Hepatocyte (in vitro differentiated cells): Measurements from ENCODE around the gene EIPR1. TPM values are rescaled to one million over a fixed set of nuclear protein-coding genes. Genes with fewer than 3 reads are reported as not detected.

Source experiments
- DNase-seq: peaks from one replicate; pipeline ENCODE4 v3.0.0-alpha.2; 2016; ENCODE audit warnings: low spot score
- H2AFZ ChIP-seq: fragments of 200-600 bp; sonication (generic); 2 replicates; pipeline ENCODE4 v1.6.0; 2016; ENCODE audit warnings: antibody characterized with exemption, mild to moderate bottlenecking
- H3K27ac ChIP-seq: fragments of 200-600 bp; sonication (generic); 2 replicates; pipeline ENCODE4 v1.5.1; 2016; ENCODE audit warnings: mild to moderate bottlenecking
- H3K27me3 ChIP-seq: fragments of 200-600 bp; sonication (generic); 2 replicates; pipeline ENCODE4 v1.6.1; 2016
- H3K36me3 ChIP-seq: fragments of 200-600 bp; sonication (generic); replicated peaks from 2 replicates; pipeline ENCODE4 v1.5.1; 2016; ENCODE audit warnings: low read depth; ENCODE audit not compliant: insufficient read depth
- H3K4me1 ChIP-seq: fragments of 200-600 bp; sonication (generic); 2 replicates; pipeline ENCODE4 v1.5.1; 2016; ENCODE audit warnings: mild to moderate bottlenecking, moderate library complexity; ENCODE audit not compliant: insufficient read depth
- H3K4me2 ChIP-seq: fragments of 200-600 bp; sonication (generic); 2 replicates; pipeline ENCODE4 v1.6.0; 2016
- H3K4me3 ChIP-seq: fragments of 200-600 bp; sonication (generic); 2 replicates; pipeline ENCODE4 v1.5.1; 2016; ENCODE audit warnings: mild to moderate bottlenecking
- H3K79me2 ChIP-seq: fragments of 200-600 bp; sonication (generic); 2 replicates; pipeline ENCODE4 v1.6.0; 2017; ENCODE audit warnings: mild to moderate bottlenecking
- H3K9me2 ChIP-seq: fragments of 200-600 bp; sonication (generic); replicated peaks from 2 replicates; pipeline ENCODE4 v1.6.0; 2017; ENCODE audit warnings: mild to moderate bottlenecking; ENCODE audit not compliant: insufficient read depth
- H3K9me3 ChIP-seq: fragments of 200-600 bp; sonication (generic); 2 replicates; pipeline ENCODE4 v1.5.1; 2016; ENCODE audit warnings: low read depth, mild to moderate bottlenecking
- H4K20me1 ChIP-seq: fragments of 200-600 bp; sonication (generic); 2 replicates; pipeline ENCODE4 v1.6.0; 2016; ENCODE audit warnings: mild to moderate bottlenecking; ENCODE audit not compliant: insufficient read depth, poor library complexity, severe bottlenecking
- CTCF ChIP-seq: fragments of 200-600 bp; sonication (generic); IDR thresholded peaks from 2 replicates; pipeline ENCODE4 v1.5.1; 2016; ENCODE audit warnings: antibody characterized with exemption, mild to moderate bottlenecking; ENCODE audit not compliant: poor library complexity
- EZH2 ChIP-seq: fragments of 200-600 bp; sonication (generic); IDR thresholded peaks from 2 replicates; pipeline ENCODE4 v1.6.1; 2016; ENCODE audit warnings: antibody characterized with exemption, mild to moderate bottlenecking, borderline replicate concordance
- EZH2phosphoT487 ChIP-seq: fragments of 200-600 bp; sonication (generic); IDR thresholded peaks from one replicate; pipeline ENCODE4 v1.6.1; 2018; ENCODE audit warnings: antibody characterized with exemption, mild to moderate bottlenecking, low read depth, moderate library complexity; ENCODE audit not compliant: unreplicated experiment, severe bottlenecking
- WGBS: methylation state at CpG from one replicate; pipeline ENCODE4 v1.1.6; 2016; ENCODE audit warnings: low lambda C conversion rate; ENCODE audit errors: missing lambda C conversion rate; 5-methylcytosine and 5-hydroxymethylcytosine counted together
- polyA plus RNA-seq: library from polyadenylated mRNA; unstranded; fragments of >200 nt; fragmentation: Nextera tagmentation; extraction: Ambion mirVana; gene quantifications from 2 replicates; pipeline ENCODE4 v1.2.1, GENCODE V29; 2016
- total RNA-seq: library from RNA; depleted of rRNA; stranded (reverse); fragments of >200 nt; gene quantifications from 2 replicates; pipeline ENCODE4 v1.2.3, GENCODE V29; 2014

Gene EIPR1
- total and polyA plus RNA-seq, 2 experiments from 2014 or later = 27.4 to 42.3 TPM

- no peak overlapping the region for H3K27ac ChIP-seq
- no peaks in the 10 kb centered on the region for H4K20me1 ChIP-seq
- H3K9me3 ChIP-seq = no peaks in the 10 kb centered on the region
- 88% methylated on average over 7 of the region's 7 CpGs for WGBS
- no peak overlapping the region for H3K4me2 ChIP-seq
- no peak for TF ChIP-seq EZH2
- no peak for TF ChIP-seq CTCF
- no peak for TF ChIP-seq EZH2phosphoT487
- no peak for DNase-seq
- H3K36me3 ChIP-seq = no peaks in the 10 kb centered on the region
- H3K79me2 ChIP-seq = no peaks in the 10 kb centered on the region
- H3K9me2 ChIP-seq = no peaks in the 10 kb centered on the region
- H3K4me1 ChIP-seq = no peaks in the 10 kb centered on the region
- H3K27me3 ChIP-seq = no peaks in the 10 kb centered on the region
- no peak overlapping the region for H3K4me3 ChIP-seq
- H2AFZ ChIP-seq = no peak overlapping the region
These were observed 199.0 kb downstream of the EIPR1 start for GRCh38 chr2:3178578-3179031.

DNA sequence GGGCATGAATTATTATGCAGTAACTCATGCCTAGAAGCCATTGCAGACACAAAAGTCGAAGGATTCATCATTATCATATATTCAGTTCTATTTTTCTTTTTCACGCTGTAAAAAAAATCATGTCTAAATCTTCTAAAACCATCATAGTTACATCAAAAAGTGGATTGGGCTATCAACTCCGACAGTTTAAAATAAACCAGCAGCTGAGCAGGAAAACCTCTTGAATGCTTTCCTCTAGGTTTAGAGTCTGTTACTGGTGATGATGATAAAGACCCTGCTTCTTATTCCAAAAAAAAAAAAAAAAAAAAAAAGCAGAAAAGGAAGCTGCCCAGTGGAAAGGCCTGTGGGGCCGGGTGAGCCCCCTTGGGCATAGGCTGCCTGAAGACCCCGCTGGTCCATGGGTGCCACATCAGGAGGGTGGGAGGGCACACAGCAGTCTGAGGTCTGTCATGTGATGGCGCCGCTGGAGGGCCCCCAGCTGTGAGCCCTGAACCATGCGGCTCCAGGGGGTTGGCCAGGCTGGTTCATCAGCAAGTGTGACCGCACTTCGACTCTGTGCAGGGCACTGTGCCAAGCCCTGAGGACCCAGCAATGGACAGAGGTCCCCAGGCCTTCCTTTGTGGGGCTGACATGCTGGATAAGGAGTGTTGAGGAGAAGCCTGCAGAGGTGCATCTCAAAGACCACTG lies 199.6 kb downstream of the EIPR1 start:
- Histone ChIP-seq H2AFZ (no peak overlapping the region), H3K79me2 (no peaks in the 10 kb centered on the region), H3K27ac (no peak overlapping the region), H3K36me3 (no peaks in the 10 kb centered on the region), H4K20me1 (no peaks in the 10 kb centered on the region), H3K4me2 (no peak overlapping the region), H3K9me2 (no peaks in the 10 kb centered on the region), H3K4me1 (no peaks in the 10 kb centered on the region), H3K9me3 (no peaks in the 10 kb centered on the region), H3K4me3 (no peak overlapping the region), H3K27me3 (no peaks in the 10 kb centered on the region)
- TF ChIP-seq EZH2phosphoT487 = no peak
- no peak for TF ChIP-seq CTCF
- TF ChIP-seq EZH2 = no peak
- DNase-seq = no peak
- 99% methylated on average over 10 of the region's 10 CpGs for WGBS

DNA sequence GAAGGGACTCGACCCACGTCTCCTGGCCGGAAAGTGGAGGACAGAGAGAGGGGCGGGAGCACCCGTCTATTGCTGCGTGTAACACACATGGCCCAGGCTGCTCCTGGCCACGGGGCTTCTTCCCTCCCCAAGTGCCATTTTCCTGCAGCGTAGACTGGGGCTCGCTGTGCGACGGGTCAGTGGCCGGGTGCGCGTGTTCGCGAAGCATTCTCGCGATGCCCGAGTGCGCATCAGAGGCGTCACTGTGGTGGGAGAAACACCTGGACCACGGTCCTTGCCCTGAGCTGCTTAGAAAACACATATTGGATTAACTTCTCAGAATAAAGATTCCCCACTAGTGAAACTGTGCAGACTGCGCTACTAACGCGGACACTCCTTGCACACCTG lies 200.8 kb downstream of the EIPR1 start:
- no peak overlapping the region for H2AFZ ChIP-seq
- H3K4me1 ChIP-seq = no peaks in the 10 kb centered on the region
- H3K9me3 ChIP-seq = no peaks in the 10 kb centered on the region
- H3K4me2 ChIP-seq = no peak overlapping the region
- H3K9me2 ChIP-seq = no peaks in the 10 kb centered on the region
- 98% methylated on average over 25 of the region's 25 CpGs for WGBS
- H4K20me1 ChIP-seq = no peaks in the 10 kb centered on the region
- no peak overlapping the region for H3K27ac ChIP-seq
- no peaks in the 10 kb centered on the region for H3K79me2 ChIP-seq
- no peaks in the 10 kb centered on the region for H3K36me3 ChIP-seq
- H3K4me3 ChIP-seq = no peak overlapping the region
- TF ChIP-seq EZH2 (no peak), EZH2phosphoT487 (no peak), CTCF (no peak)
- no peaks in the 10 kb centered on the region for H3K27me3 ChIP-seq
- no peak for DNase-seq
